ENCODE results near the gene EPN2.

Gene EPN2

DNA sequence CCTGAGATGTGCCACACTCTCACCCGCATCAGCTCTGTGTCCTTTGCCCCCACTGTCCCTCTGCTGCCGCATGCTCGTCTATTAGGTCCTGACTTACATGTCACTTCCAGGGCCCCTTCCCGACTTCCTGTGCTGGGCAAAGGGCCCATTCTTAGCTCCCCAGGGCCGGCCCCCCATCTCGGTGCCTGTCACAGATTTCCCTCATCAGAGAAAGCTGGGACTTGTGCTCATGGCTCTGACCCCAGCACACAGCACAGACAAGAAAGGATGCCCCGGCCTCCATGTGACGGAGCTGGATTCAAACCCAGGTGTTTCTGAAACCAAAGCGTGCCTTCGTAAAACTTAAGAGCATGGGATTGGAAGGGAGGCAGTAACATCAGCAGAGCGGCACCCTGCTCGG lies 135.3 kb downstream of the EPN2 start:
- H3K4me3 ChIP-seq (ENCODE audit: low read depth, low read length): no peak overlapping the region
- in situ Hi-C loops (cut with HindIII; ENCODE audit: low sequenced_read_pairs): no loop called here
- TF ChIP-seq CTCF (IDR thresholded peaks at IDR 0.05; ENCODE audit: low read depth, low read length, missing control alignments): no peak
- no peak for DNase-seq (ENCODE audit: low read depth)

DNA sequence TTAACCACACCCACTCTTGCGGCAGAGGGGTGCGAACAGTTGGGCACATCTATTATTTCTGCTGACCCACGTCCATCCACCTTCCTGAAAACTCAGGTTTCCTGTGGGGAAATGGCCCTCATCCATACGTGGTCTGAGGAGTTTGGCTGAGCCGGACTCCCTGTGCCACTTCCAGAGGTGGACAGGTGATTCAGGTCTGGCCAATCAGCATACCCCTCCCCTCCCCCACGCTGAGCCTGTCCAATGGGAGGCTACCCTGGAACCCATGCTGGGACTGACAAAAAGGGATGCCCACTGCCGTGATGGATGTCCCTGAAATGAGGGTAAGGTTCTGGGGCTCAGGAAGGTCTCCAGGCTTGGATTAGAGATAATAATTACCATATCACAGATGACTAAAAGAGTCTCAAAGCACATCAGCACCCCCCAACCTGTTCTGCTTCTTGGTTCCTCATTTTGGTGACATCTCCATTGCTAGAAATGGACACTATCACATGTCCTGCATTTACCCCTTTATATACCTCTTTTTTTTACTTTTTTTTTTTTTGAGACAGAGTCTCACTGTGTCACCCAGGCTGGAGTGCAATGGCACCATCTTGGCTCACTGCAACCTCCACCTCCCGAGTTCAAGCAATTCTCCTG lies 135.8 kb downstream of the EPN2 start:
- TF ChIP-seq CTCF (IDR thresholded peaks at IDR 0.05; ENCODE audit: low read depth, low read length, missing control alignments): no peak
- DNase-seq (ENCODE audit: low read depth): no peak
- in situ Hi-C loops (cut with HindIII; ENCODE audit: low sequenced_read_pairs): no loop called here
- no peak overlapping the region for H3K4me3 ChIP-seq (ENCODE audit: low read depth, low read length)

DNA sequence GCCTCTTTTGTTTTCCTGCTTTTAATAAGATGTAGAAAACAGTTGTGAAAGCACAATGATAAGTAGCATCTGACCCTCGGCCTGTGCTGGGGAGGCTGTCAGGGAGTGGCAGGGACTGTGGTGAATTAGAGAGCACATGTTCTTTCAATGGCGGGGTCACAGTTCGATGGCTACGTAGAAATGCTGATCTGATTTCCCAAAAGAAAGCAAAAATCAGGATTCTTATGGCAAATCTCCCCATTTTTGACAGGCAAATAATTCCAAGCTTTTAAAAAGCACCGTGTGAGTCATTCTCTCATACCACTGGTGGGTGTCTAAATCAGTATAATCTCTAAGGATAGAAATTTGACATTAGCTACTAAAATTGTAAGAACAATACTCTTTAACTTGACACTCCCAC lies 137.0 kb downstream of the EPN2 start:
- H3K4me3 ChIP-seq (ENCODE audit: low read depth, low read length): no peak overlapping the region
- DNase-seq (ENCODE audit: low read depth): no peak
- TF ChIP-seq CTCF (IDR thresholded peaks at IDR 0.05; ENCODE audit: low read depth, low read length, missing control alignments): no peak
- in situ Hi-C loops (cut with HindIII; ENCODE audit: low sequenced_read_pairs): no loop called here

GRCh38 chr17:19375732-19376131 lies 138.6 kb downstream of the EPN2 start:
- in situ Hi-C loops (cut with HindIII; ENCODE audit: low sequenced_read_pairs): no loop called here

DNA sequence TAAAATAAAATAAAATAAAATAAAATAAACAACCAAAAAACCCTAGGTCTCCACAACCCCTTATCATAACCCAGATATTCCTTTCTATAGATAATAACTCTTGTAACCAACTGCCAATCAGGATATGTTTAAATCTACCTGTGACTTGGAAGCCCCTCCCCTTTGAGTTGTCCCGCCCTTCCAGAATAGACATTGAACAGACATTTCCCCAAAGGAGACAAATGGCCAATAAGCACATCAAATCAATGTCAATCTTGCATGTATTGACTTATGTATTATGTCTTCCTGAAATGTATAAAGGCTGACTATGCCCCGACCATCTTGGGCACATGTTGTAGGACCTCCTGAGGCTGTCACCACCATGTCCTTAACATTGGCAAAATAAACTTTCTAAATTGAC lies 139.6 kb downstream of the EPN2 start:
- no peak for TF ChIP-seq CTCF (IDR thresholded peaks at IDR 0.05; ENCODE audit: low read depth, low read length, missing control alignments)
- in situ Hi-C loops (cut with HindIII; ENCODE audit: low sequenced_read_pairs): no loop called here

More at GRCh38 chr17:19375732-19376131, 138.6 kb downstream of the EPN2 start:
- H3K4me3 ChIP-seq (ENCODE audit: low read depth, low read length): no peak overlapping the region
- no peak for DNase-seq (ENCODE audit: low read depth)
- no peak for TF ChIP-seq CTCF (IDR thresholded peaks at IDR 0.05; ENCODE audit: low read depth, low read length, missing control alignments)

GRCh38 chr17:19377602-19378415 lies 140.6 kb downstream of the EPN2 start:
- in situ Hi-C loops (cut with HindIII; ENCODE audit: low sequenced_read_pairs): no loop called here
- DNase-seq (ENCODE audit: low read depth): peak; percentile 97
- TF ChIP-seq CTCF (IDR thresholded peaks at IDR 0.05; ENCODE audit: low read depth, low read length, missing control alignments): no peak
- peak overlapping the region; percentile 74 for H3K4me3 ChIP-seq (ENCODE audit: low read depth, low read length)

More for the DNA sequence above, 139.6 kb downstream of the EPN2 start:
- no peak for DNase-seq (ENCODE audit: low read depth)
- H3K4me3 ChIP-seq (ENCODE audit: low read depth, low read length): peak overlapping the region; percentile 74
